Effector memory CD8-positive, alpha-beta T cell (primary cell): ENCODE data around the gene ALDH3A2.
A peak's percentile ranks its signal among the peaks of the same experiment; 100 is the strongest.
"Not testable (repeated sequence)": the region's sequence is repeated elsewhere in the genome, so short reads cannot be mapped to it uniquely, and the experiment has no call there.

ENCODE experiments used
- ATAC-seq: fragments of 150-1000 bp; cut with Tn5 transposase; replicated peaks from 2 replicates; pipeline ENCODE4 v1.10.0; 2021; ENCODE audit warnings: mild to moderate bottlenecking, moderate library complexity
- DNase-seq, 3 experiments: peaks; one replicate each; pipeline ENCODE4 v3.0.0; 2021
- H3K27ac Mint-ChIP-seq, 2 donors: one replicate each; pipeline ENCODE4 v1.8.0; 2022; ENCODE audit warnings: mild to moderate bottlenecking in 2 of 2, mixed read lengths in 2 of 2, moderate library complexity in 2 of 2
- H3K27me3 Mint-ChIP-seq, 2 donors: one replicate each; pipeline ENCODE4 v1.8.0; 2022; ENCODE audit warnings: mixed read lengths in 2 of 2
- H3K36me3 Mint-ChIP-seq: one replicate; pipeline ENCODE4 v1.8.0; 2022; ENCODE audit warnings: mild to moderate bottlenecking, moderate library complexity, mixed read lengths; ENCODE audit not compliant: insufficient read depth
- H3K4me1 Mint-ChIP-seq, 2 donors: one replicate each; pipeline ENCODE4 v1.8.0; 2022; ENCODE audit warnings: low read depth in 2 of 2, mixed read lengths in 2 of 2
- H3K4me3 Mint-ChIP-seq, 2 donors: one replicate each; pipeline ENCODE4 v1.8.0; 2022; ENCODE audit warnings: mild to moderate bottlenecking in 2 of 2, mixed read lengths in 2 of 2, moderate library complexity in 2 of 2
- H3K9me3 Mint-ChIP-seq, 2 donors: one replicate each; pipeline ENCODE4 v1.8.0; 2022; ENCODE audit warnings: mixed read lengths in 2 of 2

The ALDH3A2 gene

DNA sequence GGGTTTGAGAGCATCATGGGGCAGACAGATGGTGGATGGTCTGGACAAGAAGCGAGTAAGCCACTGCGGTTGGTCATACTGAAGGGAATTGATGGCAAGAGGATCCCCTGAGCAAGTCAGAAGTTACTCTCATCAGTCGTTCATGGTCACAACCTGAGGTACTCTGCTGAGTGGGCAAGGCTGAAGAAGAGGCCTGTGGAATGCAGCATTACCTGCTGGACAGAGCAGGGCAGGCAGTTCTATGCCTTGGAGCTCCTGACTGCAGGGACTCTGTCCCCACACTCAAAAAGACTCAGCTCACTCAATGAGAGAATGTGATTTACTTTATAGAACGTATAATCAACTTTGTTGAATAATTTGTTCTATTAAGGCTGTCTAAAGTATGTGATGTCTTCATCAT is 28.3 kb downstream of the ALDH3A2 start:
- H3K9me3 Mint-ChIP-seq = no peaks in the 10 kb centered on the region
- H3K36me3 Mint-ChIP-seq = peaks cover 8% of the 10 kb centered on the region
- no peaks in the 10 kb centered on the region for H3K4me1 Mint-ChIP-seq
- H3K27me3 Mint-ChIP-seq = no peaks in the 10 kb centered on the region
- no peak overlapping the region for H3K4me3 Mint-ChIP-seq
- ATAC-seq = no peak
- no peak overlapping the region for H3K27ac Mint-ChIP-seq
- no peak for DNase-seq

DNA sequence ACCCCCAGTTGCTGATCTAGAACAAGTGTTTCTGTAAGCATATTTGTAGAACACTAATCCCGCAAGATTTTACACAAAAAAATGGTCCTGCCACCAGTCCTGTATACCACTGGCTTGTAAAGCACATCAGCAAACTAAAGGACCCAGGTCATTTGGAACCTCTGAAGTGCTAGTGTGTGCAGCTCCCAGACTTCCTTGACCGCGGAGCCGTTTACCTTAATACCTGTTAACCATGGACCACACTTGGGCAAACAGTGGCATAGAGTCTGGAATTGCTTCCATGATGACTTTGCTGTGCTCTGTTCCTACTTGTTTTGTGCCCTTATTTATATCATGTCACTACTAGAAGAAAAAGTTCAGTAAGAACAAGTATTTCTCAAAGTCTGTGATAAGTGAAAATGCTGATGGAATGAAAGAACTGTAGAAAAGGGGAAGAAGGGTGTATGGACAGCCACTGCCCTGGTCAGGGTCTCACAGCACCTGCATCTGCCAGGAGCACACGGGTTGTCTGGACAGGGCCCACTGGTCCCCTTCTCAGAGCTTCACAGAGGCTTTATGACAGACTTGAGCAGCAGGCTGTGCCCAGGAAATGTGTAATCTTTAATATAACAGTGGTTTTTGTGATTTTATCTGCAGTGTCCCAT is 29.3 kb downstream of the ALDH3A2 start:
- ATAC-seq = no peak
- Mint-ChIP-seq H3K27me3 (no peaks in the 10 kb centered on the region), H3K4me3 (no peak overlapping the region), H3K27ac (no peak overlapping the region), H3K36me3 (peaks cover 4% of the 10 kb centered on the region), H3K4me1 (no peaks in the 10 kb centered on the region), H3K9me3 (no peaks in the 10 kb centered on the region)
- DNase-seq = no peak

DNA sequence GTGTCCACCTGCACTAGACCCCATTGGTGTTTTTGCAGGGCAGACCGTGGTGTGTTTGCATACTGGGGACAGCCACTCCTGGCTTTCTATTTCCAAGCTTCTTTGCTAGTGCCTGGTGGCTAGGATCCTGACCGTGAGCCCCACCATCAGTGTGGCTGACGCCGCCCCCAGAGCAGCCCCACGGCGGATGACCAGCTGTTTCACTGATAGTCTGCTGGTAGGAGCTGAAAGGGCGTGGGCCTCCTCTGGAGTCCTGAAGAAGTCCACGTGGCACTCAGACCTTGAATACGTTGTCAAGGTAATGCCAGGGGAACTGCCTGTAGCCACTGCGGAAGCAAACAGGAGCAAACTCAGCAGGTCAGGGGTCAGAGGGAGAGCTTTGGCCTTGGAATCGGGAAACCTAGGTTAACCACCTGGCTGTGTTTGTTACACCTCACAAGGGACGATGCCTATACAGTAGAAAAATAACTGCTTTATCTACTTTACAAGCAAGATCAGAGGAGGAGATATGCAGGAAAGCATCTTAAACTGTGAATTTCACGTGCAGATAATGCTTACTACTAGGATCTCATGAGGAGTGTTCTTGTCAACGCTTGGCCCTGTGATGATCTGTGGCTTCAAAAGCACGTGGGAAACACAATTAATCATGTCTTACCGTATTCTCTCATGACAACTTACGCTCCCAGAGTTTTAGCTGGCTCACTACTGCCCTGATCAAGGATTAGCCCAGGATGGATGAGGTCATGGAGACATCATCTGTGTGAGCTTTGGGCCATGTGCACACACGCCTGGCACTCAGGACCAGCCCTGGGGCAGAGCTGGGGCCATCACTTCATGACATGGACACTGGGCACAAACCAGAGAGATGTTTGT is 30.3 kb downstream of the ALDH3A2 start:
- Mint-ChIP-seq H3K9me3 (no peaks in the 10 kb centered on the region), H3K4me3 (no peak overlapping the region), H3K36me3 (peaks cover 4% of the 10 kb centered on the region), H3K27me3 (no peaks in the 10 kb centered on the region), H3K27ac (no peak overlapping the region), H3K4me1 (no peaks in the 10 kb centered on the region)
- ATAC-seq = no peak
- DNase-seq = no peak

DNA sequence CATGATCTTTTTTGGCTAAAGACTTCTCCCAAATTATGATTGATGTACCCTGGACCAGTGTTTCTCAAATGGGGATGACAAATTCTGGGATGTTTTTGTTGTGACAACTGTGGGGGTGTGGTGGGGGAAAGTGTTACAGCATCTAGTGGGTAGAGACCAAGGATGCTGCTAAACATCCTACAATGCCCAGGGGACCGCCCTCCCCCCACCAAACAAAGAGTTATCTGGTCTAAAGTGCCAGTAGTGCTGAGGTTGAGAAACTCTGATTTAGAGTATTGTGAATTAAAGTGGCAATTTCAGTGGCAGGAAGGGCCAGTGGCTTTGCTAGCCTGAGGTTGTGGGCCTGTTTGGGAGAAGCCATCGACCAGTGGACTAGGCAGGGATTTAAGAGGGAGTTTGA is 34.6 kb downstream of the ALDH3A2 start:
- DNase-seq = no peak
- no peaks in the 10 kb centered on the region for H3K36me3 Mint-ChIP-seq

DNA sequence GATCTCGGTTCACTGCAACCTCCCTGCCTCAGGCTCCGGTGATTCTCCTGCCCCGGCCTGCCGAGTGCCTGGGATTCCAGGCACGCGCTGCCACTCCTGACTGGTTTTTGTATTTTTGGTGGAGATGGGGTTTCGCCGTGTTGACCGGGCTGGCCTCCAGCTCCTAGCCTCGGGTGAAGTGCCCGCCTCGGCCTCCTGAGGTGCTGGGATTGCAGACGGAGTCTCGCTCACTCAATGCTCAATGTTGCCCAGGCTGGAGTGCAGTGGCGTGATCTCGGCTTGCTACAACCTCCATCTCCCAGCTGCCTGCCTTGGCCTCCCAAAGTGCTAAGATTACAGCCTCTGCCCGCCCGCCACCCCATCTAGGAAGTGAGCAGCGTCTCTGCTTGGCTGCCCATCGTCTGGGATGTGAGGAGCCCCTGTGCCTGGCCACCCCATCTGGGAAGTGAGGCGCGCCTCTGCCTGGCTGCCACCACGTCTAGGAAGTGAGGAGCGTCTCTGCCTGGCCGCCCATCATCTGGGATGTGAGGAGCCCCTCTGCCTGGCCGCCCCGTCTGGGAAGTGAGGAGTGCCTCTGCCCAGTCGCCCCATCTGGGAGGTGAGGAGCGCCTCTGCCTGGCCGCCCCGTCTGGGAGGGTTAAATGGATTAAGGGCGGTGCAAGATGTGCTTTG is 36.5 kb downstream of the ALDH3A2 start:
- H3K4me3 Mint-ChIP-seq = not testable (repeated sequence)

More for the DNA sequence above, 34.6 kb downstream of the ALDH3A2 start:
- ATAC-seq = no peak
- H3K4me3 Mint-ChIP-seq = no peak overlapping the region
- H3K9me3 Mint-ChIP-seq = no peaks in the 10 kb centered on the region
- H3K27ac Mint-ChIP-seq = no peak overlapping the region
- no peaks in the 10 kb centered on the region for H3K4me1 Mint-ChIP-seq
- H3K27me3 Mint-ChIP-seq = no peaks in the 10 kb centered on the region

DNA sequence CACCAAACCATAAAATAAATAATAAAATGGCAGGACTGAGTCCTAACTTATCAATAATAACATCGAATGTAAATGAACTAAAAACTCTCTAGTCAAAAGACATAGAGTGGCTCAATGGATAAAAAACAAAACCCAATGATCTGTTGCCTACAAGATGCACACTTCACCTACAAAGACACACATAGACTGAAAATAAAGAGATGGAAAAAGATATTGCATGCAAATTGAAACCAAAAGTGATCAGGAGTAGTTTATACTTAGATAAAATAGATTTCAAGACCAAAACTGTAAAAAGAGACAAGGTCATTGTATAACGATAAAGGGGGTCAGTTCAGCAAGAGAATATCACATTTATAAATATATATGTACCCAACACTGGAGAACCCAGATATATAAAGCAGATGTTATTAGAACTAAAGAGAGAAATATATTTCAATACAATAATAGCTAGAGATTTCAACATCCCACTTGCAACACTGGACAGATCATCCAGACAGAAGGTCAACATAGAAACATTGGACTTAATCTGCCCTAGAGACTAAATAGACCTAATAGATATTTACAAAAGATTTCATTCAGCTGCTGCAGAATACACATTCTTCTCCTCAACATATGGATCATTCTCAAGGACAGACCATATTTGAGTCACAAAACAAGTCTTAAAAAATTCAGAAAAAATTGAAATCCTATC is 38.0 kb downstream of the ALDH3A2 start:
- no peak for ATAC-seq
- Mint-ChIP-seq H3K27ac (no peak overlapping the region), H3K27me3 (no peaks in the 10 kb centered on the region), H3K4me3 (no peak overlapping the region), H3K9me3 (no peaks in the 10 kb centered on the region), H3K36me3 (no peaks in the 10 kb centered on the region), H3K4me1 (no peaks in the 10 kb centered on the region)
- DNase-seq = no peak

More for the DNA sequence above, 36.5 kb downstream of the ALDH3A2 start:
- not testable (repeated sequence) for DNase-seq, H3K4me1 Mint-ChIP-seq, H3K27me3 Mint-ChIP-seq, H3K27ac Mint-ChIP-seq, ATAC-seq, H3K36me3 Mint-ChIP-seq, H3K9me3 Mint-ChIP-seq

DNA sequence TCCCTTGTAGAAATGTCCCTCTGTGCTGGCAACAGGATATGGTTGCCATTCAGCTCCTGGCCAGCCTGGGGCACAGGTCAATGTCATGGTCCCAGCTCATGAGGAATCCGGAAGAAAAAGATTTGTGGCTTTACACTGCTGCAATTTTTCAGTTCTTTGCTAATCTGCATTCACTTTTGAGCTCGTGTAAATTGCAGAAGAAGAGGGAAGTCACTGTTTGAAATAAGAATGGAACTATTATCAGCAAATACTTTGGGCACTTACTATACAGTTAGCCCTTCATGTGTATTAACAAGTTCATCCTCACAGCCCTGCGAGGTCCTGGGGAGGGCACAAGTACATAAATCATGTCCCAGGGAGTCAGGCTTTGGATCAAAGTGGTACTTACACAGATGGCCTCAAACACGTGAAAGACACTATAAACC is 53.7 kb downstream of the ALDH3A2 start:
- ATAC-seq = no peak
- H3K27ac Mint-ChIP-seq = peak overlapping the region in 1 of 2 donors; percentile 44

DNA sequence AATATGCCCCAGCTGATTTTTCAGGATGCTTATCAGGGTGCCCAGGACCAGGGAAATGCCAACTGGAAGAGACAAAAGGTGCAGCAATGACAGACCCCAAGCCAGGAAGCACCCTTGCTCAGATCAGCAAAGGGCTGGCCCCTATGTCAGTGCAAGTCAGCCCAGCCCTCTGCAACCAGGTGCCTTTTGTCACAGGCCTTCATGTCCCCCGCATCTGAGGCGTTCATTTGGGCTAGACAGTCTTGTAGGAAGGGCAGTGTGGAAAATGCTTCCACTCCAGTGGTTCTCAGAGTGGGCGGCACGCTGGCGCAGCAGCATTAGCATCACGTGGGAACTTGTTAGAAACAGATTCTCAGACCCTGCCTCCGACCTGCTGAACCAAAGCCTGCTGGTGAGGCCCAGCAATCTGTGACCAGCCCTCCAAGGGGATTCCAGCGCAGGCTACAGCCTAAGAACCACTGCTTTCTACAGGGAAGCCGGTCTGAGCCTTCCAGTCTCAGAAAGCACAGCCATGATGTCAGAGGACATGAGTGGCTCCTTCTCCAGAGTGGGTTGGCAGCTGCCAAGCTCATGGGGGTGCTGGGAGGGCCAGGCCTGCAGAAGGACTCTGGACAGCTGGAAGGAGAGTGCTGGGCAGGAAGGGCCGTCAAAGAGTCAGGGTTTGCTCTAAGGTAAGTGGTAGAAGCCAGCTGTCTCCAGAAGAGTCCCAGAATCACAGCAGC is 54.7 kb downstream of the ALDH3A2 start:
- ATAC-seq (no peak), DNase-seq (no peak)
- Mint-ChIP-seq H3K27me3 (no peaks in the 10 kb centered on the region), H3K27ac (peak overlapping the region in 1 of 2 donors; percentile 44), H3K4me3 (no peak overlapping the region), H3K36me3 (peaks cover 3% of the 10 kb centered on the region), H3K4me1 (no peaks in the 10 kb centered on the region), H3K9me3 (no peaks in the 10 kb centered on the region)

More for the DNA sequence above, 53.7 kb downstream of the ALDH3A2 start:
- Mint-ChIP-seq H3K27me3 (no peaks in the 10 kb centered on the region), H3K4me1 (no peaks in the 10 kb centered on the region), H3K9me3 (no peaks in the 10 kb centered on the region), H3K36me3 (peaks cover 3% of the 10 kb centered on the region), H3K4me3 (no peak overlapping the region)
- DNase-seq = no peak

DNA sequence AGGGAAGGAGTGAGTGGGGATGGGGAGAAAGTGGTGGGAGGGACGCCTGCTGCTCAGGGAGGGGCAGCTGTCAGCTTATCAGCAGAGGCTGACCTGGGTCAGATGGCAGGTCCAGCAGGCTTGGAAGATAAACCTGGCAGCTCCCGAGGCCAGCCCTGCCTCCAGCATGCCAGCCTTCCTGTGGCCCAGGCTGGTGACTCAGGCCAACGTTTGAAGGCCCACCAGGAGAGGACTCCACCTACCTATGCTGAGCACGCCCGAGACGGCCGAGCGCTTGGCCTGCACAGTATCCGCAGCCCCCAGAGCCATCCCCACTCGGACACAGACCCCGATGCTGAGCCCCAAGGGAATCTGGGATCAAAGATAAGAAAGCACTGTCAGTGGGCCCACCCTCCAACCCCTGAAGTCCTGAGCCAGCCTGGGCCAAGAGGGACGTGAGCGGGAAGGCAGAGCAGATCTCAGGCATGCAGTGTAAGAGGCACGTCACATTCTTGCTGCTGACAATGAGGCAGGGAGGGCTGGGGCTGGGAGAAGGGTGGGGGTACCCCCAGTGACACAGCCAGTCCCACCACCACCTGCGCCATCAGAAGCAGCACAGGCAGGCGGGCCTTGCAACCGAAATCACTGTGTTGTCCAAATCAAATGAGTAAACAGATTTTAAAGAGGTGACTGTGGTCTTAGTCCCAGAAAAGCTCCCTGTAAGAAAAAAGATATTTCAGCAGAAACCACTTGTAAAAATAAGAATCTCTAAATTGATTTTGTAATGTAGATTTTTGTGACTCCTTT is 55.5 kb downstream of the ALDH3A2 start:
- no peaks in the 10 kb centered on the region for H3K4me1 Mint-ChIP-seq
- no peak overlapping the region for H3K4me3 Mint-ChIP-seq
- peaks cover 3% of the 10 kb centered on the region for H3K36me3 Mint-ChIP-seq
- DNase-seq = no peak
- no peaks in the 10 kb centered on the region for H3K9me3 Mint-ChIP-seq
- no peak for ATAC-seq
- no peaks in the 10 kb centered on the region for H3K27me3 Mint-ChIP-seq
- H3K27ac Mint-ChIP-seq = no peak overlapping the region

DNA sequence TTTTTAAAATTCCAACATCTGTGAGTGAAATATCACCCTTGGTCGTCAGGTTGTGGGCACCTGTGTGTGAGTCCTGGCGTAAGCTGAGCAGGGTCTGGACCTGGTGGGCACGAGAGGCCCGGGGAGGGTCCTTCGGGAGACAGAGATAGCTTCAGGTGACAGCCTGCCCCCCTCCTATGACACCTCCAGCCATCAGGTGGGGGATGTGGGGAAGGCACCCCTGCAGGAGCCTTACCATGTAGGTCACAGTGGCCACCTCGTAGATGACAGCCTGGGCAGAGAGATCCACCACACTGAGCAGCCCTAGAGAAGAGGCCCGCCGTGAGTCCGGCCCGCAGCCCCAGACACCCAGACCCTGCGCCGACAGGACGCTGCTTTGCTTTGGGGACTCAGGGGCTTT is 56.6 kb downstream of the ALDH3A2 start:
- Mint-ChIP-seq H3K36me3 (peaks cover 3% of the 10 kb centered on the region), H3K9me3 (no peaks in the 10 kb centered on the region), H3K27ac (no peak overlapping the region), H3K4me3 (no peak overlapping the region), H3K4me1 (no peaks in the 10 kb centered on the region), H3K27me3 (no peaks in the 10 kb centered on the region)
- ATAC-seq (no peak), DNase-seq (no peak)

DNA sequence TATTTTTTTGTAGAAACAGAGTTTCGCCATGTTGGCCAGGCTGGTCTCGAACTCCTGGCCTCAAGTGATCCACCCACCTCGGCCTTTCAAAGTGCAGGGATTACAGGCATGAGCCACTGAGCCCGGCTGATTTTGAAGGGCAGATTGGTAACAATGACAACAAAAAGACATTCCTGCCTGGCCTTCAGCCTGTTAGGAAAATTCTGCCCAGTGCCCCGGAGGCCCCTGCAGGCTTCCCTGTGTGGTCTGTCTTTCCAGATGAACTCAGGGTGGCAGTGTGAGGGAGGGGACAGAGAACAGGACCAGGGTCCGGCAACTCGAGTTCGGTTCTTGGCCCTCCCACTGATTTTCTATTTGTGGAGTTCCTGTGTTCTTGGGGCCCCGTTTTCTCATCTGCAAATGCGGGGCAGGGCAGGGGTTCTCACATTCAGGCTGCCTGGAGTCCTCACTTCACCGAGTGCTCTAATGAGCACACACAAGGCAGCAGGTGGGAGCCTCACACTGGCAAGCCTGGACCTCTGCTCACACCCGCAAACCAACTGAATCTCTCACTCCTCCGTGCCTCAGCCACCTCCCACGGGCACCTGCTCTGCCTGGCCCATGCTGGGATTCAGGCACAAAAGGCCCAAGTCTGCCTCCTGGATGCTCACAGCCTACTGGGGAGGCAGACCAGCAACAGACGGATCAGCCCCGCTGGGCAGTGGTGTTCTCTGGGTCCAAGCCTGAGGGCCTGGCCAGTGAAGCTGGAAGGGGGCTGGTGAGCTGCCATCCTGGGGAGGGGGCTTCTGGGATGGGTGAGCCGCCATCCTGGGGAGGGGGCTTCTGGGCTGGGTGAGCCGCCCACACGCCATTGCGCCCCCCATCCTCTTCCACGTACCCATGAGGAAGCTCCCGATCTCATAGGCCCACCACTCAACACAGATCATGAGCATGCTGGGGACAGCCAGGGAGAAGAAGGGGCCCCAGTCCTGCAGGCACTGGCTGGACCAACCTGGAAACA is 57.5 kb downstream of the ALDH3A2 start:
- no peak overlapping the region for H3K4me3 Mint-ChIP-seq
- H3K27me3 Mint-ChIP-seq = no peaks in the 10 kb centered on the region
- DNase-seq (no peak), ATAC-seq (no peak)
- H3K36me3 Mint-ChIP-seq = peaks cover 3% of the 10 kb centered on the region
- H3K9me3 Mint-ChIP-seq = no peaks in the 10 kb centered on the region
- H3K27ac Mint-ChIP-seq = no peak overlapping the region
- no peaks in the 10 kb centered on the region for H3K4me1 Mint-ChIP-seq
